ENCODE results near the gene WWOX.

The WWOX gene

DNA sequence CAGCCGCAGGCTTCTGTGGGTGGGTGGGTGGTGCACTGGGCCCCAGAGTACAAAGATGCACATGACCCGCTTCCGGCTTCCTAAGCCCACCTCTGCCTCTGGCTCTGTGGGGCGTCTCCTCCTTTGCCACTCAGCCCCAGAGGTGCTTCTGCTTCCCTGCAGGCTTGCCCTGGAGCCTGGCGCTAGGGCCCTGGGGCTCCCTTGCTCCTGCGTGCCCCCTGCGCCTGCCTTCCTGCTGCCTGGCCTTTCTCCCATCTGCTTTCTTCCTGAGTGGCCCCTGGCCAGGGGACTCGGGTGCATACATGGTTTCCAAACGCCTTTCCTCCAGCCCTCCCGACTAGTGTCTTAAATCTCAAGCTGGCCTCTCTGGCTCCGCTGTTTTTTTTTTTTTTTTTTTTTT, 3.4 kb downstream of the WWOX start:
- no peak for DNase-seq (ENCODE audit: low read depth in 2 of 2, low spot score in 1 of 2)

DNA sequence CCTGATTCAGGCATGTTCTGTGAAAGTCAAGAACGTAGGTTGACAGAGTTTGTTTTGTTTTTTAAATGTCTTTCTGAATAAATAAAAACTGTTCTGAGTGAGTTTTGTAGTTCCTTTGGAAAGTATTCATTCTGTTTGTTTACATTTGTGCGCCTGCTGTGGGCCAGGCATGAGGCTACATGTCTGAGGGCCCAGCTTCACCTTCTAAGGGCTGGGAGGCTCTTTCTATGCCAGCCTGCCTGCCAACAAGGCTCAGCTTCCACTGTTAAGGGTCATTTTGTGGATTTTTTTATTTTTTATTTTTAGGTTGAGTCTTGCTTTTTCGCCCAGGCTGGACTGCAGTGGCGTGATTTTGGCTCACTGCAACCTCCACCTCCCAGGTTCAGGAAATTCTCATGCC, 6.1 kb downstream of the WWOX start:
- no peak for DNase-seq (ENCODE audit: low read depth in 2 of 2, low spot score in 1 of 2)

DNA sequence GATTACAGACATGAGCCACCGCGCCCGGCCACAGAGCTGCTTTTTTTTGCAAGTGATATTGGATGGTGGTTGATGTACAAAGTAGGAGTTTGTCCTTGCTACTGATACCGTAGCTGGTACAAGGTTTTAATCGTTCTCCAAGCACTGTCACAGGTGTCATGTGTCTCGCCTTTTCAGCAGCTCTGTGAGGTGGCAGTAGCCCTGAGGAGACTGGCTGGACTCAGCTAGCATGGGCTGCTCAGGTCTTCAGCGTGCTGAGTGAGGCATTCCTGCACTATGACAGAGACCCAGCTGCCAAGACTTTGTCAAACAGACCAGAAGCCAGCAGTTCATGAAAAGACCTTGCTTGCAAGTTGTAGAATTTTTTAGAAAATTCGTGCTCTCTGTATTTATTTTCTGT, 7.2 kb downstream of the WWOX start:
- DNase-seq (ENCODE audit: low read depth in 2 of 2, low spot score in 1 of 2): no peak

DNA sequence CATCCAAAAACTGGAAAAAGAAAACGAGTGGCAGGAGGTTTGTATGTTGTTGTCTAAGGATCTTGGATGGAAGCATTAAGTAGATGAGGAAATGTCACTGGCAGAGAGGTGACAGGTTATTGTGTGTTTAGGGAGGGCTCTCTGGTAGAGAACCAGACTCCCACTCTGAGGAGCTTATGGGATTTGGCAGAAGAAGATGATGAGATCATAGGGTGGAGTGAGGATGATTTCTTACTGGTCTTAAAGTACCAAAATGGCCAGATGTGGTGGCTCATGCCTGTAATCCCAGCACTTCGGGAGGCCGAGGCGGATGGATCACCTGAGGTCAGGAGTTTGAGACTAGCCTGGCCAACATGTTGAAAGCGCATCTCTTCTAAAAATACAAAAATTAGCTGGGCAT, 9.0 kb downstream of the WWOX start:
- DNase-seq (ENCODE audit: low read depth in 2 of 2, low spot score in 1 of 2): no peak

DNA sequence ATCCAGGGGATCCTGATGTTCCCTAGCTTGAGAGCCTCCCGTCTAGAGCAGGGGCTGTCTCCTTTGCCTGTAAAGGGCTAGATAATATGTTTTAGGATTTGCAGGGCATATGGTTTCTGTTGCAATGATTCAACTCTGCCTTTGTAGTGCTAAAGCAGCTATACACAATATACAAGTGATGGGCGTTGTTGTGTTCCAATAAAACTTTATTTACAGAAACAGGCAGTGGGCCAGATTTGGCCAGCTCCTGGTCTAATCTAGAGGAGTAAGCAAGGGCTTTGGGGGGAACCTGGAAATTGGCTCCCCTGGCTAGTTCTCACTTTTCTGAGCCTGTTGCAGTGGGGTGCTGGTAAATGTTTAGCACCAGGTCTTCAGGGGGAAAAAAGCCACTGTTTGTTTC, 13.8 kb downstream of the WWOX start:
- no peak for DNase-seq (ENCODE audit: low read depth in 2 of 2, low spot score in 1 of 2)

DNA sequence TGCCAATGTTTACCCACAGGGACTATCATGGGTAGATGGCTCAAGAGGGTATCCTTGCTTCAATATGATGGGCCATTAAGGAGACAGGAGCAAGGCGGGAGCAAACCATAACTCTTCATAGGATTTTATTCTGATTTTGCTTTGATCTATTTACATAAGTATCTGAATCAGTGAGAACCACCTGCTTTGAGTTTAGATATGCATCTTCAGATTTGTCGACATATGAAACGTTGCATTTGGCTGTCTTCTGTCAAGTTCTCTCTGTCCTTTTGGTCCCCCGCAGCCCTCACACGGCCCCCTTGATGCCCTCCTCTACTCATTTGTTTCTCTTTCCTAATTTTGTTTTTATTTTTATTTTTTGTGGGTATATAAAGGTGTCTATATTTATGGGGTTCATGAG, 16.2 kb downstream of the WWOX start:
- DNase-seq (ENCODE audit: low read depth in 2 of 2, low spot score in 1 of 2): no peak

DNA sequence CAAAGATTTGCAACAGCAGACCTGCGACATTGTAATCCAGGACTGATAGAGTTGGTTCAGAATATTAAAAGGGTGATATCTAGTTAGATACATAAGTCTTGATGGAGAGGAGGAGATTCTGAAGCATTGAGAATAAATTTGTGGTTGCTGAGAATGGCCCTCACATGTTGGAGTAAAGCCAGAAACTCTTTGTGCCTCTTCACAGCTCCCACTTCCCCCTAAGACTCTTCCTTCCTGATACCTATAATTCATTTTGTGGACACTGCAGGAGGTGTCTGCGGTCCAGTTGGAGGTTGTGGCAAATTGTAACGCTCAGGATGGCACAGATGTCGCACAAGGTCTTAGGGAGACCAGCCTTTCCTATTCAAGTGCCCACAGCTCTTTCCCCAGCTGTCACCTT, 17.5 kb downstream of the WWOX start:
- DNase-seq (ENCODE audit: low read depth in 2 of 2, low spot score in 1 of 2): no peak

DNA sequence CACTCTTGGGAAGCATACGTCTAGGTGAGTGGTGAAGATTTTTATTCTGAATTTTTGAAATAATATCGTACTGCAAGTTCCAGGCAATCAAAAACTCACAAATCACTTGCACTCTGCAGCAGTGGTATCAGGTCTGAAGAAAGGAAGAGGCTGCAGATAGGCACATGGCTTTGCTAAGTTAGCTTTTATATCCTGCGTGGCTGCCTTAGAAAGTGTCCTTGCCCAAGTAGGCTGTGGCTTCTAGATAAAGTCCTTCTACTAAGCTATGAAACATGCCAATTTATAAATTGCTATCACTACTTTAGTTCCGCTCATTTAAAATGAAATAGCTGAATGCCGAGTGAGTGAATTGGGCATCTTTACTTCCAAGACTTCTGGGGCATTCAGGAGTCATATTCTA, 17.9 kb downstream of the WWOX start:
- DNase-seq (ENCODE audit: low read depth in 2 of 2, low spot score in 1 of 2): no peak

DNA sequence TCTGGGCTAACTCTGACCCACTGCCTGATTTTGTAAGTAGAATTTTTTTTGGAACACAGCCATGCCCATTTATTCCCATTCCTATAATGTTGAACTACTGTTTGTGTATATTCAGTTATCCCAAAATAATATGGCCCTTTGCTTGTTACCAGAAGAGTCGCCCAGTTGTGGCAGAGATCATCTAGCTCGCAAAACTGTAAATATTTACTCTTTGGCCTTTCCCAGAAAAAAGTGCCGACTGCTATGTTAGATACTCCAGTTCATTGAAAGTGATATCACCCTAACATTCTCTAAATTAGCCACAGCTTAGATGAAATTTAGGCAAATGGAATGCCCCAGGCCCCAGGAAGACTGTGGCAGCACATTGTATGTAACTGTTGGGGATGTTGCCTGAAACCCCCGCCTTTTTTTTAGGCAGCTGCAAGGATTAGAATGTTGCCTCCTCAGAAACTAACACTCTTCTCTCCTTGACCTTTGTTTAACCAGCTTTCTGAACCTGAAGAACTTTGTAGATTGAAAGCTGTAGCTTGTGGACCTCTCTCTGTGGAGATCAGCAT, 19.1 kb downstream of the WWOX start:
- DNase-seq (ENCODE audit: low read depth in 2 of 2, low spot score in 1 of 2): no peak

DNA sequence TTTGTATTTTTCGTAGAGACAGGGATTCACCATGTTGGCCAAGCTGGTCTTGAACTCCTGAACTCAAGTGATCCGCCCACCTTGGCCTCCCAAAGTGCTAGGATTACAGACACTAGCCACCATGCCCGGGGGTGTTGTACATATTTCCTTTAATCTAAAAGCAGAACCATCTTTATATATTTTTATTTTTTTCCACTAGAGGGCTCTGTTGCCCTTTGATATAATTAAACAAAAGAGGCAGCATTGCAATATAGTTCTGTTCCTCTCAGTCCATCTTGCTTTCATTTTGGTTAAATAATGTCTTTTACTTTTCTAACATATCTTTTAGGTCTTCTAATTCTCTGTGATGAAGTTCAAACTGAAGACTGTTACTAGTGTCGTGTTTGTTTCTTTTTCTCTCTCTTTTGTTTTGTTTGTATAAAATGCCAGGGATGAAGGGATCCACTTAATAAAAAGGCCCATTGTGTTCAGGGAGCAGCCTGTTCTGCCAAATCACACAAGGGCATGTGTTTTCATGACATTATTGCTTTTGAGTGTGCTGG, 23.4 kb downstream of the WWOX start:
- no peak for DNase-seq (ENCODE audit: low read depth in 2 of 2, low spot score in 1 of 2)

DNA sequence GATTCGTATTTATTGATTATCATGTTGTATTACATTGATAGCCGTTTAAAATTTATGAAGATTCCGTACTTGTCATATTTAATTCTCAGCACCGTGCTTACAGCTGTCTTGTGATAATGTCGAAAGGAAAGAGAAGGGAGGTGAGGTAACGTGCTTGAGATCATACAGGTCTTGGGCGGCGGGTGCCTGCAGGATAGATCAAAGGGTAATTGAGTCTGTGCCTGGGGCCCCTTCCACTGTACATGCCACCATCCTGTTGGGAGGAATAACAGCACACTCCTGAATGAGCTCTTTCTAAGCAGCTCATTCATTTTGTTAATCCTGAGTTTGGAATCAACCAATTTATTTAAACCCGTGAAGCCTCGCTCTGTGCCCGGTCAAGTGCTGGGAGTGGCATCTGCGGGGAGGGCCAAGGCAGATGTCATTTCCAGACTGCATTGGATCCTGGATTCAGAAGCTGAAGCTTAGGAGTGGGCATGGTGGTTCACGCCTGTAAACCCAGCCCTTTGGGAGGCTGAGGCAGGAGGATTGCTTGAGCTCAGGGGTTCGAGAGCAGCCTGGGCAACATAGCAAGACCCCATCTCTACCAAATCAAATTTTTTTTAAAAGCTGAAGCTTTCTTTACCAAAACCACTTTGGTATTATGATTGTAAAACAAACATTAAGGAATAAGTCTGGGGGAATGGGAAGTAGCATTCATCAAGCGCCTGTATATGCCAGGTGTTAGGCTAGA, 25.8 kb downstream of the WWOX start:
- no peak for DNase-seq (ENCODE audit: low read depth in 2 of 2, low spot score in 1 of 2)

DNA sequence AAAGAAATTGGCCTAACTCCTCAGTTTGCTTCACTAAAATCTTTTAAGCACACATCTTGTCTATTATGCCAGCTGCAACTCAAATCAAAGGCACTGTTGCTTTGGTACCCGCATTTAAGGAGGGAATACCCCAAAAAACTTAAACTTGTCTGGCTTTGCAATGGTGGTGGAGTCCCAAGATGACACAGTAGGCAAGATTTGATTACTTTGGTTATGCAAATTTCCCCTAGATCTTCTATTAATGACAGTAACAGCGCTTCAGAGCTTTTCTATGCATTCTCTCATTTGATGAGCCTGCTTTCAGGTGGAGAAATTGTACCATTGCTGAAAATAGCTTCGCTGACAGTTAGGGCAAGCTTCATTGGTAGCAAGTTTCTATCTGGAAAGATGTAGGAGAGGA, 27.2 kb downstream of the WWOX start:
- DNase-seq (ENCODE audit: low read depth in 2 of 2, low spot score in 1 of 2): no peak

DNA sequence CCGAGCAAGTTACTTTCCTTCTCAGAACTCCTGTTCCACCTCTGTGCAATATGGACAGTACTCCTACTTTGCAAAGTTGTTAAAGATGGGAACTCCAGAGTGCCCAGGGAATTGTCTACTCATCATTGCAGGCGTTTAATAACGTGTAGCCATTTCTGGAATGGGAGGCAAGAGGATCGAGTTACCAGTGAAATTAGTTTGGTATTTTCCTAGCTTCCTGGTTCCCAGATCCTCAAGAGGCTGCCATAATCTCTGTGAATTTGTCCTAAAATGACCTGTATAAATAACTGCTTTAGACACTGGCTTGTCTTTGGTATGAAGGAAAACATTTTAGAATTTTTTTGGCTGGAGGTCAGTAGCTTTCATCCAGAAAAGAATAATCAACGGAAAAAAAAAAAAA, 27.7 kb downstream of the WWOX start:
- DNase-seq (ENCODE audit: low read depth in 2 of 2, low spot score in 1 of 2): no peak

DNA sequence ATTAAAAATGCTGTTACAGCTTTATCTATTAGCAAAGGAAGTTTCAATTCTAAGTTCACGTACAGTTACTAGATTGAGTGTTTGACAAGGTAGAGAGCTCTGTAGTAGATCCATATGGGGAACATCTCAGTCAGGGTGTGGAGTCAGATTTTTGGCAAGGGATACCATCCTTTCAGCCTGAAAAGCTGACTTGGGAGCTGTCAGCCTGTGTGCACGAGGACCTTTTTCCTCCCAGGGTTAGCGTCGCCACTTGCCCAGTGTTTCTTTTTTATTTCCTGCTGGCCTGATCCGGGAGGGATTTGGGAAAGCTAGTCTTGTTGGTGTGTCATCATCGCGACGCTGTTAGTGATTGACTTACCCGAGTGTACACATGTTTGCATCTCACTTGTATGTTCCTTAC, 29.5 kb downstream of the WWOX start:
- no peak for DNase-seq (ENCODE audit: low read depth in 2 of 2, low spot score in 1 of 2)

DNA sequence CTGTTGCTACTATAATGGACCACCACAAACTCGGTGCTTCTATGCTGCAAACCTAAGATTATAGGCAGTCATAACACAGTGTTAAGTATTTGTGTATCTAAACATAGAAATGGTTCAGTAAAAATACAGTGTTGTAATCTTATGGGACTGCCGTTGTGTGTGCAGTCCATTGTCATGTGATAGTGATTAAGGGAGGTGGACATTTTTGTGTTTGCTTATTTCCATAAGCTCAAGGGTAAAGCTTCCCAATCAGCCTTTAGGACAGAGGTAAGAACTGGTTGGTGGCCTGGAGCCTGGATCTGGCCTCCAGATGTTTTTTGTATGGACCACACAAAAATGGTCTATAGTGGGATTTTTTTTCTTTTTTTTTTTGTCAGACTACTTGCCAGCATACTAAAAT, 29.9 kb downstream of the WWOX start:
- no peak for DNase-seq (ENCODE audit: low read depth in 2 of 2, low spot score in 1 of 2)

DNA sequence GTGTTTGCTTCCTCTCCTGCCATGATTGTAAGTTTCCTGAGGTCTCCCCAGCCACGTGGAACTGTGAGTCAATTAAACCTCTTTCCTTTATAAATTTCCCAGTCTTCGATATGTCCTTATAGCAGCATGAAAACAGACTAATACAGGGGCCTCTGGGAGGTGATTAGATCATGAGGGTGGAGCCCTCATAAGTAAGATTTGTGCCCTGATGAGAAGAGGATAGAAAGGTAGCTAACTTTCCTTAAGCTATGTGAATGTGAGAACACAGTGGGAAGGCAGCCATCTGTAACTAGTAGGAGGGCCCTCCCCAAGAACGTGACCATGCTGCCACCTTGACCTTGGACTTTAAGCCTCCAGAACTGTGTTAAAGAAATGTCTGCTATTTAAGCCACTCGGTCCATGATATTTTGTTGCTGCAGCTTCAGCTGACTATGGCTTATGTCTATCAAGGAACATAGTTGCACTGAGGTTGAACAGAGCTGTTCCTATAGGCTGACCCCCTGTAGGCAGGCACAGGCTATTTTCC, 30.7 kb downstream of the WWOX start:
- DNase-seq (ENCODE audit: low read depth in 2 of 2, low spot score in 1 of 2): no peak

DNA sequence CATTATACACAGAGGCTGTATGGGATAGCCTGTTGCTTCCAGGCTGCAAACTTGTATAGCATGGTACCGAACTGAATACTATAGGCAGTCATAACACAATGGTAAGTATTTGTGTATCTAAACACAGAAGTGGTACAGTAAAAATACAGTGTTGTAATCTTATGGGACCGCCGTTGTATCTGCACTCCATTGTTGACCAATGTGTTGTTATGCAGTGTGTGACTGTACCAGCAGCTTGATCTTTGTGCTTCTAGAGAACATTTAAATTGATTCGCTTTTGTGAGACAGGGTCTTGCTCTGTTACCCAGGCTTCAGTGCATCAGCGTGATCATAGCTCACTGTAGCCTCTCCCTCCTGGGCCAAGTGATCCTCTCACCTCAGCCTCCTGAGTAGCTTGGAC, 31.5 kb downstream of the WWOX start:
- no peak for DNase-seq (ENCODE audit: low read depth in 2 of 2, low spot score in 1 of 2)

DNA sequence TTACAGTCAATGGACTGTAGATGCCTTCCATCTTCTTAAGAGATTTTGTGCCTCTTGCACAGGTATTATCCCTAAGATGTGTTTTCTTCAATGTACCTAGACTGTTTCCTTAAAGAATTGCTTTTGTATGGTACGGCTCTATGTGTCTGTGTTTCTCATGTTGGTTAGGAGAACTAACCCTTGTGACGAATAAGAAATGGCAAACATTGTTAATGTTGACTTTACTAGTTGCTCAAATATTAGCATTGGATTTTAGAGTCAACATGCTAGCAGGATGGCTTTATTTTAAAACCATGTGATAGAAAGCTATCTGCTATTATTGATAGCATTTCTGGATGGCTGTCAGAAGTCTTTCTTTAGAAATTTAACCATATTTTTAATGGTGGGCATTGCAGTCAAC, 34.5 kb downstream of the WWOX start:
- DNase-seq (ENCODE audit: low read depth in 2 of 2, low spot score in 1 of 2): no peak

DNA sequence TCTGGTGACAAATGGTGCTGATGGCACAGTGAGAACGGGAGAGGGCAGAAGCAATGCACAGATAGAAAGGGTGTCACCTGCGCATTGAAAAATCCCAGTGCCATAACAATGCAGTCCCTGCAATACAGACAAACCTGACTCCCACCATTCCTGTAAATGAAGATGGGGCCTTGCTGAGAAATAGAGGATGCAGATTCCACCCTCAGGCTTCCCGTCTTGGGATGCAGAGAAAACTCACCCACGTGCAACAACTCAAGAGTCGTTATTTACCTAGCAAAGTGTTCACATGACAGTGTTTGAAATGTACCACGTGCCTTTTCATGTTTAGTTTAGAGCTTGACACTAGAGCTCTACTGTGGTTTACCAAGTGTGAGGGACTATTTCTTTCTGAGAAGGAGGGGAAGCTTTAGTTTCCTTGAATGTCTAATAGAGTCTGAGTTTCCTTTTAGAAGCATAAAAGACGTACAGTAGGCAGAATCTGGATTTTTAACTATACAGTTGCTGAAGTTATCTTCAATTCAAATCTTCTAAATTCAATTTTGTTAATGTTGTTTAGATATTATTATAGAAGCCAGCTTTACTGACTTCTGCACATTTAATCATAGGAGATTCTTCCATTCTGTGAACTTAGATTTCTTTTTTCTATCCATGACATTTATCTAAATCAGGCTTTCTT, 35.6 kb downstream of the WWOX start:
- DNase-seq (ENCODE audit: low read depth in 2 of 2, low spot score in 1 of 2): no peak

DNA sequence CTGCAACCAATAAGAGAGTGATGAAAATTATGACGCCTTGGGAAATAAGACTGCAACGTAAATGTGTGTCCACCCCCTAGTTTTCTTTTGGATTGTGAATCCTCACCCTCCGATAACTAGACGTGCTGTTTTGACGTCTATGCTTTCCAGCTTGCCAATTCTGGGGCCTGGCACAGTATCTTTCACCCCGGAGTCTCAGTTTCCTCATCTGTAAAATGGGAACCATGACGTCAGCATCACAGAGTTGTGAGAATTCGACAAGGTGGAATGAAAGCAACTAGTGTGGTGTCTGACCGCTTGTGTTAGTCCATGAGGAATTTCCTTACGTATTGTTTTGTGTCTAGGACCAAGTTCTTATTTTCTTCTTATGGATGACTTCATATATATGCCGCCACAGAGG, 37.7 kb downstream of the WWOX start:
- no peak for DNase-seq (ENCODE audit: low read depth in 2 of 2, low spot score in 1 of 2)

DNA sequence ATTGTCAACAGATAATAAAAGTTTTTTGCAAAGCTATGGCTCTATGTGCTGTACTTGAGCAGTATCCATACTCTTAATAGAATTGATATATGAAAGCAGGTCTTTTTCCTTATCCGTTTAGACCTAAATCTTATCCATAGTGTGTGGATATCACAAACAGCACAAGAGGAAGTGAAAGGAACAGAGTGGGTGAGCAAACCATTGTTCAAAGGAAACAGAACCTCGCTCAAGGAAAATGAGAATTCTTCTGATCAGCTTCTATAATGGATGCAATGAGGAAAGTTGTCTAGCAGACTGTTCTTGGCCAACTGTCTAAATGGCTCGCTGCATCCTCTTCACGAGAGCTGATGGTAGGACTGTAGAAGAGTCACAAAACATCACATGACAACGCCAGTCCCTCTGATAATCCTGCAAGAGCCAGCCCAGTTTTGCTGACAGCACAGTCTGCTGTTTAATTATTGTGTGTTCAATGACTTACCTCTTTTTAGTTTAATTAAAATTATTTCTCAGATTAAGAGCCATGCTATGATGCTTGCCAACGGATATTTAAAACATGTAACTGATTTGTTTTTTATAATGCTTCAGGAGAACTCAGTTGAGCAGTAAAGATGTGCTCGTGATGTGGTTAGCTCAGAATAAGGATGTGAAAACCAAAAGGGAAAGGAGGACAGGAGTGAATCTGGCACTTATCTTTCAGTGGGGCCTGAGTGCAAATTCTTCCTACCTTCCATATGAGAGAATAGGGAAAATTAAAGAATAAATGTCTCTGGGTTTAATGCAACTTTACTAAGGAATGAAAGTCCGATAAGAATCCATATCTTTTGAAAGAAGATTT, 38.5 kb downstream of the WWOX start:
- no peak for DNase-seq (ENCODE audit: low read depth in 2 of 2, low spot score in 1 of 2)
